HEK293 (cell line): Measurements from ENCODE around the gene RHOJ.

Experiments
- CTCF ChIA-PET: fragments of 350-600 bp; formaldehyde crosslinking; extraction: SDS; loops from one replicate; lab custom pipeline; 2021; ENCODE audit warnings: antibody characterized with exemption; lab: Yijun Ruan, JAX
- POLR2A ChIA-PET: fragments of 300-600 bp; formaldehyde crosslinking; extraction: SDS; loops from one replicate; lab custom pipeline; 2020; ENCODE audit warnings: antibody characterized with exemption, inconsistent platforms; lab: Yijun Ruan, JAX
- H3K27ac ChIP-seq: fragments of 200-500 bp; sonication (Bioruptor generic); 2 replicates; pipeline ENCODE4 v1.5.1; 2014; ENCODE audit warnings: low read depth, low read length, control low read depth, inconsistent platforms; ENCODE audit errors: extremely low read depth
- H3K36me3 ChIP-seq, 2 experiments: fragments of 200-500 bp in 1 of 2; sonication (Bioruptor generic) in 1 of 2; 1 replicate in 1 of 2; 2 replicates in 1 of 2; pipeline ENCODE4 v1.5.1; 2014 to 2017; ENCODE audit warnings: inconsistent platforms in 2 of 2, low read length in 2 of 2; ENCODE audit not compliant: control insufficient read depth in 2 of 2, insufficient read depth in 1 of 2
- H3K4me1 ChIP-seq: fragments of 200-500 bp; sonication (Bioruptor generic); 2 replicates; pipeline ENCODE4 v1.5.1; 2014; ENCODE audit warnings: mild to moderate bottlenecking, low read length, inconsistent platforms; ENCODE audit not compliant: control insufficient read depth, insufficient read depth
- H3K4me3 ChIP-seq: 2 replicates; pipeline ENCODE4 v1.5.1; 2011; ENCODE audit warnings: low read depth, mild to moderate bottlenecking, control low read depth, low read length, moderate library complexity
- H3K9me3 ChIP-seq: fragments of 200-500 bp; sonication (Bioruptor generic); 2 replicates; pipeline ENCODE4 v1.5.1; 2014; ENCODE audit warnings: low read depth, low read length, inconsistent platforms; ENCODE audit not compliant: control insufficient read depth, insufficient read depth
- KLF10 ChIP-seq: fragments of 450-650 bp; IDR thresholded peaks from 2 replicates; pipeline ENCODE4 v1.5.1; 2018; ENCODE audit warnings: missing biosample characterization, mild to moderate bottlenecking, missing genetic modification characterization
- KLF8 ChIP-seq: fragments of 450-650 bp; formaldehyde crosslinking; IDR thresholded peaks from 2 replicates; pipeline ENCODE4 v1.5.1; 2016; ENCODE audit warnings: missing biosample characterization, missing genetic modification characterization
- MEIS1 ChIP-seq: sonication (generic); formaldehyde crosslinking; IDR thresholded peaks from 2 replicates; pipeline ENCODE4 v1.8.1; 2022; ENCODE audit warnings: missing genetic modification reagents, mild to moderate bottlenecking, borderline replicate concordance
- SETDB1 ChIP-seq: IDR thresholded peaks from one replicate; pipeline ENCODE4 v1.6.1; 2017; ENCODE audit warnings: mild to moderate bottlenecking, low read length, moderate library complexity, mixed read lengths; ENCODE audit not compliant: insufficient read length
- YY2 ChIP-seq: fragments of 450-650 bp; formaldehyde crosslinking; IDR thresholded peaks from 2 replicates; pipeline ENCODE4 v1.5.1; 2016; ENCODE audit warnings: missing biosample characterization, missing genetic modification characterization
- ZBTB8A ChIP-seq: fragments of 450-650 bp; formaldehyde crosslinking; IDR thresholded peaks from 2 replicates; pipeline ENCODE4 v1.5.1; 2016; ENCODE audit warnings: missing biosample characterization, missing genetic modification characterization
- ZFP3 ChIP-seq: fragments of 450-650 bp; formaldehyde crosslinking; IDR thresholded peaks from 2 replicates; pipeline ENCODE4 v1.5.1; 2016; ENCODE audit warnings: low read depth, missing biosample characterization, missing genetic modification characterization
- ZIC2 ChIP-seq: fragments of 450-650 bp; formaldehyde crosslinking; IDR thresholded peaks from 2 replicates; pipeline ENCODE4 v1.5.1; 2016; ENCODE audit warnings: missing biosample characterization, missing genetic modification characterization
- ZNF112 ChIP-seq: fragments of 450-650 bp; formaldehyde crosslinking; IDR thresholded peaks from 2 replicates; pipeline ENCODE4 v1.5.0; 2017; ENCODE audit warnings: missing biosample characterization, missing genetic modification characterization
- ZNF138 ChIP-seq: fragments of 450-650 bp; formaldehyde crosslinking; IDR thresholded peaks from 2 replicates; pipeline ENCODE4 v1.5.1; 2016; ENCODE audit warnings: missing biosample characterization, missing genetic modification characterization, borderline replicate concordance
- ZNF157 ChIP-seq: fragments of 450-650 bp; formaldehyde crosslinking; IDR thresholded peaks from 2 replicates; pipeline ENCODE4 v1.5.1; 2016; ENCODE audit warnings: missing biosample characterization, missing genetic modification characterization
- ZNF19 ChIP-seq: fragments of 450-650 bp; formaldehyde crosslinking; IDR thresholded peaks from 2 replicates; pipeline ENCODE4; 2016; ENCODE audit warnings: missing biosample characterization, missing genetic modification characterization, low read depth
- ZNF341 ChIP-seq: fragments of 450-650 bp; formaldehyde crosslinking; IDR thresholded peaks from 2 replicates; pipeline ENCODE4; 2016; ENCODE audit warnings: low read depth, missing biosample characterization, missing genetic modification characterization
- ZNF433 ChIP-seq: fragments of 450-650 bp; formaldehyde crosslinking; IDR thresholded peaks from 2 replicates; pipeline ENCODE4 v1.5.1; 2016; ENCODE audit warnings: missing biosample characterization, missing genetic modification characterization, low read depth
- ZNF621 ChIP-seq: fragments of 450-650 bp; formaldehyde crosslinking; IDR thresholded peaks from 2 replicates; pipeline ENCODE4 v1.5.1; 2017; ENCODE audit warnings: missing biosample characterization, missing genetic modification characterization
- TF ChIP-seq, protein P1 (sequence below): fragments of 450-650 bp; formaldehyde crosslinking; IDR thresholded peaks from 2 replicates; pipeline ENCODE4 v1.5.1; 2016; ENCODE audit warnings: missing biosample characterization, missing genetic modification characterization
- TF ChIP-seq, protein P2 (sequence below): sonication (generic); formaldehyde crosslinking; IDR thresholded peaks from 2 replicates; pipeline ENCODE4 v1.8.1; 2022; ENCODE audit warnings: mild to moderate bottlenecking, moderate library complexity, missing genetic modification reagents
- TF ChIP-seq, protein P3 (sequence below): fragments of 450-650 bp; formaldehyde crosslinking; IDR thresholded peaks from 2 replicates; pipeline ENCODE4 v1.5.1; 2017; ENCODE audit warnings: missing biosample characterization, mild to moderate bottlenecking, missing genetic modification characterization, moderate library complexity
- TF ChIP-seq, protein P4 (sequence below): fragments of 450-650 bp; formaldehyde crosslinking; IDR thresholded peaks from 2 replicates; pipeline ENCODE4 v1.5.1; 2016; ENCODE audit warnings: missing biosample characterization, missing genetic modification characterization
- TF ChIP-seq, protein P5 (sequence below): fragments of 450-650 bp; formaldehyde crosslinking; IDR thresholded peaks from 2 replicates; pipeline ENCODE4 v1.5.1; 2016; ENCODE audit warnings: missing biosample characterization, missing genetic modification characterization

Gene RHOJ

DNA sequence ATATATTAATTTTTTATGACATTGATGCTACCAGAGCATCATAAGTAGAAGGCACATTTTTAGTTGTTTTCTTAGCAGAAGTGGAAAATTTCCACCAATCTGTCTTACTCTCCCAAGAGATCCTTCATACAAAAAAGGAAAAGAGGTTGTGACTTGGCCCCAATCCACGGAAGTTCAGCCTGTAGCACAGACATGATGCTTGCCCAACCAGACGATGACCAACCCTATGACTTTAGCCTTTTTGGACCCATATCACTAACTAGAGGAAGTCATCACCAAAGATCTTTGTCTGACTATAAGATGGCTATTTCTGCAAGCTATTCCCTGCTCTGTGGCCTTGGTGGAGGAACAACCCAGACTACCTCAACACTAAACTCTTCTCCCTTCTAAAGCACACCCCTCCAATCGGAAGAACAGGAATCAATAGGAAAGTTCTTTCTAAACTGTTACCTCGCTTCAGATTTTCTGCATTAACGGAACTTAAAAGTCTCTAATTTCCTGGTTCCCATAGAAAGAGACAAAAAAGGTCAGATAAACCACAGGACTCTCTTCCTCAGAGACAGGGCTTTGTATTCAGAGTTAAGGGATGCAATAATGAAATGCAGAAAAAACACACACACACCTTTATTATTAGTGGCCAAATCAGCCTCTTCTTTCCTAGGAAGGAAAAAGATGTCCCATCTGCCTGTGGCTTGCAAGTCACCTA lies 4.1 kb upstream of the RHOJ start (continued):
- TF ChIP-seq, protein P1, sequence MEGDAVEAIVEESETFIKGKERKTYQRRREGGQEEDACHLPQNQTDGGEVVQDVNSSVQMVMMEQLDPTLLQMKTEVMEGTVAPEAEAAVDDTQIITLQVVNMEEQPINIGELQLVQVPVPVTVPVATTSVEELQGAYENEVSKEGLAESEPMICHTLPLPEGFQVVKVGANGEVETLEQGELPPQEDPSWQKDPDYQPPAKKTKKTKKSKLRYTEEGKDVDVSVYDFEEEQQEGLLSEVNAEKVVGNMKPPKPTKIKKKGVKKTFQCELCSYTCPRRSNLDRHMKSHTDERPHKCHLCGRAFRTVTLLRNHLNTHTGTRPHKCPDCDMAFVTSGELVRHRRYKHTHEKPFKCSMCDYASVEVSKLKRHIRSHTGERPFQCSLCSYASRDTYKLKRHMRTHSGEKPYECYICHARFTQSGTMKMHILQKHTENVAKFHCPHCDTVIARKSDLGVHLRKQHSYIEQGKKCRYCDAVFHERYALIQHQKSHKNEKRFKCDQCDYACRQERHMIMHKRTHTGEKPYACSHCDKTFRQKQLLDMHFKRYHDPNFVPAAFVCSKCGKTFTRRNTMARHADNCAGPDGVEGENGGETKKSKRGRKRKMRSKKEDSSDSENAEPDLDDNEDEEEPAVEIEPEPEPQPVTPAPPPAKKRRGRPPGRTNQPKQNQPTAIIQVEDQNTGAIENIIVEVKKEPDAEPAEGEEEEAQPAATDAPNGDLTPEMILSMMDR (tag by site-specific recombination): no peak
- TF ChIP-seq, protein P2, sequence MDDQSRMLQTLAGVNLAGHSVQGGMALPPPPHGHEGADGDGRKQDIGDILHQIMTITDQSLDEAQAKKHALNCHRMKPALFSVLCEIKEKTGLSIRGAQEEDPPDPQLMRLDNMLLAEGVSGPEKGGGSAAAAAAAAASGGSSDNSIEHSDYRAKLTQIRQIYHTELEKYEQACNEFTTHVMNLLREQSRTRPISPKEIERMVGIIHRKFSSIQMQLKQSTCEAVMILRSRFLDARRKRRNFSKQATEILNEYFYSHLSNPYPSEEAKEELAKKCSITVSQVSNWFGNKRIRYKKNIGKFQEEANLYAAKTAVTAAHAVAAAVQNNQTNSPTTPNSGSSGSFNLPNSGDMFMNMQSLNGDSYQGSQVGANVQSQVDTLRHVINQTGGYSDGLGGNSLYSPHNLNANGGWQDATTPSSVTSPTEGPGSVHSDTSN (CRISPR knock-in tag): no peak
- TF ChIP-seq SETDB1: no peak

DNA sequence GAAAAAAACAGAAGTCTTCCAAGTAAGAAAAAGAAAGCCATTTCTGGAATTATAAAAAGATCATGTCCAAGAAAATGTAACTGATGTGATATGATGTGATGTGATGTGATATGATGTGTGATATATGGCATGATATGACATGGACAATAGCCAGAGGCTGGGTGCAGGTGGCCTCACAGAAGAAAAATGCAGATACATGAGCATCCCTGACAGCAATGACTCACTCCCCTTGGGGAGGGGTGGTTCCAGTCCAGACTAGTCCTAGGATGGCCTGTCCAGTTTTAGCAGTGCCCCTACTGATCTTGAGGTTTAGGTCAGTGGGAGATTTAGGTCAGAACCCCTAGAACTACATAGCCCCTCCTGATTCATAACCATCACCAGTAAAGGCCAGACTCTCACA lies 3.5 kb upstream of the RHOJ start:
- H3K36me3 ChIP-seq: no peaks in the 10 kb centered on the region
- 0 out of 2 replicates have a peak, but pooled peaks cover 4% of the 10 kb centered on the region for H3K4me1 ChIP-seq
- no peaks in the 10 kb centered on the region for H3K9me3 ChIP-seq
- POLR2A ChIA-PET: no interaction called here
- TF ChIP-seq, protein P3, sequence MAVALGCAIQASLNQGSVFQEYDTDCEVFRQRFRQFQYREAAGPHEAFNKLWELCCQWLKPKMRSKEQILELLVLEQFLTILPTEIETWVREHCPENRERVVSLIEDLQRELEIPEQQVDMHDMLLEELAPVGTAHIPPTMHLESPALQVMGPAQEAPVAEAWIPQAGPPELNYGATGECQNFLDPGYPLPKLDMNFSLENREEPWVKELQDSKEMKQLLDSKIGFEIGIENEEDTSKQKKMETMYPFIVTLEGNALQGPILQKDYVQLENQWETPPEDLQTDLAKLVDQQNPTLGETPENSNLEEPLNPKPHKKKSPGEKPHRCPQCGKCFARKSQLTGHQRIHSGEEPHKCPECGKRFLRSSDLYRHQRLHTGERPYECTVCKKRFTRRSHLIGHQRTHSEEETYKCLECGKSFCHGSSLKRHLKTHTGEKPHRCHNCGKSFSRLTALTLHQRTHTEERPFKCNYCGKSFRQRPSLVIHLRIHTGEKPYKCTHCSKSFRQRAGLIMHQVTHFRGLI (tag by site-specific recombination): no peak
- TF ChIP-seq ZNF138: no peak
- no peak for TF ChIP-seq ZNF112 (tag by site-specific recombination)
- TF ChIP-seq, protein P4, sequence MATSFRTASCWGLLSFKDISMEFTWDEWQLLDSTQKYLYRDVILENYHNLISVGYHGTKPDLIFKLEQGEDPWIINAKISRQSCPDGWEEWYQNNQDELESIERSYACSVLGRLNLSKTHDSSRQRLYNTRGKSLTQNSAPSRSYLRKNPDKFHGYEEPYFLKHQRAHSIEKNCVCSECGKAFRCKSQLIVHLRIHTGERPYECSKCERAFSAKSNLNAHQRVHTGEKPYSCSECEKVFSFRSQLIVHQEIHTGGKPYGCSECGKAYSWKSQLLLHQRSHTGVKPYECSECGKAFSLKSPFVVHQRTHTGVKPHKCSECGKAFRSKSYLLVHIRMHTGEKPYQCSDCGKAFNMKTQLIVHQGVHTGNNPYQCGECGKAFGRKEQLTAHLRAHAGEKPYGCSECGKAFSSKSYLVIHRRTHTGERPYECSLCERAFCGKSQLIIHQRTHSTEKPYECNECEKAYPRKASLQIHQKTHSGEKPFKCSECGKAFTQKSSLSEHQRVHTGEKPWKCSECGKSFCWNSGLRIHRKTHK: no peak
- TF ChIP-seq ZBTB8A (tag by site-specific recombination): no peak
- no peak for TF ChIP-seq YY2 (tag by site-specific recombination)
- TF ChIP-seq ZNF433 (tag by site-specific recombination): no peak
- TF ChIP-seq ZFP3: no peak
- no peak for TF ChIP-seq ZNF621
- no peak for TF ChIP-seq KLF10 (tag by site-specific recombination)
- TF ChIP-seq ZNF157: no peak
- TF ChIP-seq MEIS1: no peak
- no peak for TF ChIP-seq KLF8 (tag by site-specific recombination)
- no peak for TF ChIP-seq ZNF19 (tag by site-specific recombination)
- no peak for TF ChIP-seq ZIC2 (tag by site-specific recombination)
- TF ChIP-seq, protein P5, sequence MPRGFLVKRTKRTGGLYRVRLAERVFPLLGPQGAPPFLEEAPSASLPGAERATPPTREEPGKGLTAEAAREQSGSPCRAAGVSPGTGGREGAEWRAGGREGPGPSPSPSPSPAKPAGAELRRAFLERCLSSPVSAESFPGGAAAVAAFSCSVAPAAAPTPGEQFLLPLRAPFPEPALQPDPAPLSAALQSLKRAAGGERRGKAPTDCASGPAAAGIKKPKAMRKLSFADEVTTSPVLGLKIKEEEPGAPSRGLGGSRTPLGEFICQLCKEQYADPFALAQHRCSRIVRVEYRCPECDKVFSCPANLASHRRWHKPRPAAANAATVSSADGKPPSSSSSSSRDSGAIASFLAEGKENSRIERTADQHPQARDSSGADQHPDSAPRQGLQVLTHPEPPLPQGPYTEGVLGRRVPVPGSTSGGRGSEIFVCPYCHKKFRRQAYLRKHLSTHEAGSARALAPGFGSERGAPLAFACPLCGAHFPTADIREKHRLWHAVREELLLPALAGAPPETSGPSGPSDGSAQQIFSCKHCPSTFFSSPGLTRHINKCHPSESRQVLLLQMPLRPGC (tag by site-specific recombination): no peak
- no peak for TF ChIP-seq ZNF341 (tag by site-specific recombination)
- TF ChIP-seq, protein P2 (CRISPR knock-in tag): no peak
- TF ChIP-seq, all 188 proteins: peak for 0
- Histone ChIP-seq H3K27ac (no peak overlapping the region), H3K4me3 (no peak overlapping the region)
- CTCF ChIA-PET: no interaction called here
